Right lobe of liver (tissue), 6 donors: ENCODE results near the gene FSTL4. TPM values are rescaled to one million over a fixed set of nuclear protein-coding genes. Genes with fewer than 3 reads are reported as not detected.

Source experiments
- ATAC-seq, 4 donors: fragments of 200-7000 bp; cut with Tn5 transposase; one replicate each; pipeline ENCODE4 v1.9.1; 2020; ENCODE audit warnings: mild to moderate bottlenecking in 4 of 4, moderate library complexity in 4 of 4
- DNase-seq, 3 donors: peaks; one replicate each; pipeline ENCODE4 v3.0.0-alpha.2; 2020
- H3K27ac ChIP-seq, 3 donors: fragments of 200-600 bp; one replicate each; pipeline ENCODE4 v1.8.0; 2022
- H3K27me3 ChIP-seq, 2 donors: fragments of 200-600 bp; one replicate each; pipeline ENCODE4 v1.8.0; 2022
- H3K36me3 ChIP-seq, 4 donors: fragments of 200-600 bp; sonication (generic) in 1 of 4; one replicate each; pipeline versions ENCODE4 v1.5.1 to v1.8.0; 2017 to 2022; ENCODE audit warnings: control low read depth in 1 of 4
- H3K4me1 ChIP-seq, 4 donors: fragments of 200-600 bp; sonication (generic) in 1 of 4; one replicate each; pipeline versions ENCODE4 v1.5.1 to v1.8.0; 2017 to 2022; ENCODE audit warnings: control low read depth in 1 of 4
- H3K4me3 ChIP-seq, 3 donors: fragments of 200-600 bp; one replicate each; pipeline ENCODE4 v1.8.0; 2022
- H3K9me3 ChIP-seq, 4 donors: fragments of 200-600 bp; sonication (generic) in 1 of 4; one replicate each; pipeline versions ENCODE4 v1.5.1 to v1.8.0; 2017 to 2022; ENCODE audit warnings: control low read depth in 1 of 4
- POLR2A ChIP-seq: fragments of 450-650 bp; IDR thresholded peaks from one replicate; pipeline ENCODE4 v1.6.1; 2017; ENCODE audit warnings: antibody characterized with exemption, mild to moderate bottlenecking
- WGBS: methylation state at CpG from one replicate; pipeline ENCODE4 v1.1.6; 2018; ENCODE audit warnings: low coverage, low lambda C conversion rate; ENCODE audit not compliant: insufficient coverage; ENCODE audit errors: missing lambda C conversion rate; 5-methylcytosine and 5-hydroxymethylcytosine counted together
- intact Hi-C, 2 donors: fragments of 100-400 bp; cut with DNase I; formaldehyde crosslinking; loops; one replicate each; pipeline versions ENCODE4 v1.11.2 to v1.14.1; 2022
- total RNA-seq, 6 experiments: library from RNA; depleted of rRNA in 2 of 6; stranded (reverse); fragments of >200 nt in 2 of 6; fragmentation: NEBNext Ultra II Directional in 3 of 6; extraction: Animal tissue kit (Norgen Biotek cat#: 25700) in 3 of 6; gene quantifications; one replicate each; pipeline versions ENCODE4 v1.1.0 to v1.2.4, GENCODE V29; 2016 to 2023
- TF ChIP-seq, protein P1 (sequence below), 4 donors: fragments of 200-600 bp in 3 of 4; fragments of 450-650 bp in 1 of 4; IDR thresholded peaks; one replicate each; pipeline versions ENCODE4 v1.5.1 to v1.8.0; 2016 to 2022; ENCODE audit warnings: antibody characterized with exemption in 4 of 4, mild to moderate bottlenecking in 2 of 4
- donor health status: DM: no; HTN: yes; CAD: no.
- donor health status: DM: no; HTN: no; CAD: no.
- donor health status: DM: no; HTN: no; CAD: no.
- donor health status: DM: no; HTN: yes; CAD: no.
- donor health status: DM: no; HTN: yes; CAD: no.

FSTL4 gene
- total RNA-seq, 6 experiments from 2014 or later, result 0.62 to 1.3 (median 0.80) TPM; not detected in 3

DNA sequence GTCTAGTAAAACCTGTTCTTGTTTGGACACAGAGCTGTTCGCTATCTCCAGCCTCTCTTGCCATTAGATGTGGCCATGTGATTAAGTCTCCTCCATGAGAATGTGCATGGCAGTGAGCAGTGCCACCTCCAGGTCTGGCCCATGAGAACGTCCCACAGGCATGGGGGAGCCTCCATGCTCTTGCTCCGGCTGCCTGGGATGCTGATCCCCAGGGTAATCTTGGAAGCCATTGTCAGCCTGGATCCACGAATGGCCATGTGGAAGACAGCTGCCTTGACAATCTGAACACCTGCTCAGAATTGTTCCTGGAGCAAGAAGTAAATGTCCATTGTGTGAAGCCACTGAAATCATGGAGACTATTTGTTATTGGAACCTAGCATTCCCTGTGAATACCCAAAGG lies 83.5 kb downstream of the FSTL4 start:
- Histone ChIP-seq H3K4me3 (no peak overlapping the region), H3K27ac (no peak overlapping the region), H3K9me3 (no peaks in the 10 kb centered on the region), H3K36me3 (no peaks in the 10 kb centered on the region), H3K4me1 (no peaks in the 10 kb centered on the region), H3K27me3 (no peaks in the 10 kb centered on the region)
- TF ChIP-seq, protein P1, sequence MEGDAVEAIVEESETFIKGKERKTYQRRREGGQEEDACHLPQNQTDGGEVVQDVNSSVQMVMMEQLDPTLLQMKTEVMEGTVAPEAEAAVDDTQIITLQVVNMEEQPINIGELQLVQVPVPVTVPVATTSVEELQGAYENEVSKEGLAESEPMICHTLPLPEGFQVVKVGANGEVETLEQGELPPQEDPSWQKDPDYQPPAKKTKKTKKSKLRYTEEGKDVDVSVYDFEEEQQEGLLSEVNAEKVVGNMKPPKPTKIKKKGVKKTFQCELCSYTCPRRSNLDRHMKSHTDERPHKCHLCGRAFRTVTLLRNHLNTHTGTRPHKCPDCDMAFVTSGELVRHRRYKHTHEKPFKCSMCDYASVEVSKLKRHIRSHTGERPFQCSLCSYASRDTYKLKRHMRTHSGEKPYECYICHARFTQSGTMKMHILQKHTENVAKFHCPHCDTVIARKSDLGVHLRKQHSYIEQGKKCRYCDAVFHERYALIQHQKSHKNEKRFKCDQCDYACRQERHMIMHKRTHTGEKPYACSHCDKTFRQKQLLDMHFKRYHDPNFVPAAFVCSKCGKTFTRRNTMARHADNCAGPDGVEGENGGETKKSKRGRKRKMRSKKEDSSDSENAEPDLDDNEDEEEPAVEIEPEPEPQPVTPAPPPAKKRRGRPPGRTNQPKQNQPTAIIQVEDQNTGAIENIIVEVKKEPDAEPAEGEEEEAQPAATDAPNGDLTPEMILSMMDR (IDR thresholded peaks at IDR 0.05), result no peak
- no peak for TF ChIP-seq POLR2A
- DNase-seq (no peak), ATAC-seq (no peak)
- intact Hi-C loops, result no loop called here
- WGBS, result no CpG with 5 or more reads among the region's 4 CpGs

DNA sequence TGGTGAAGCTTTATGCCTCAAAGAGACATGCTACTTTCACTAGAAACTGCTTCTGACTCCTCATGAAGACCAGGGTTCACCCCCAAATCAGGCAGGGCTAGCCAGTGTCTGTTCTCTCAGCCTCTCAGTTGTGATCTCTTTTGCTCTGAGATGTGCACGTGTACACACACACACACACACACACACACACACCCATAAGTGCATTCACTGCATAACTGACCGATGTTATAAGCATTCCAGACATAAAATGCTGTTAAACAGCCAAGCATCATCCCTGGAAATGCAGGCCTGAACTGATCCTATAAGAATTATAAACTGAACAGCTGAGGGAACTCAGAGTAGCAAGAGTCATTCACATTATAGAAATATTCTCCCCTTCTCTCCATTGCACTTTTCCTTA lies 85.0 kb downstream of the FSTL4 start:
- intact Hi-C loops, result no loop called here
- no peak overlapping the region for H3K4me3 ChIP-seq
- H3K4me1 ChIP-seq, result no peaks in the 10 kb centered on the region
- DNase-seq (no peak), ATAC-seq (no peak)
- WGBS, result 63% methylated on average over 2 of the region's 2 CpGs
- no peak overlapping the region for H3K27ac ChIP-seq
- TF ChIP-seq, protein P1 (IDR thresholded peaks at IDR 0.05), result no peak
- TF ChIP-seq POLR2A, result no peak
- no peaks in the 10 kb centered on the region for H3K9me3 ChIP-seq
- H3K36me3 ChIP-seq, result no peaks in the 10 kb centered on the region
- H3K27me3 ChIP-seq, result no peaks in the 10 kb centered on the region

DNA sequence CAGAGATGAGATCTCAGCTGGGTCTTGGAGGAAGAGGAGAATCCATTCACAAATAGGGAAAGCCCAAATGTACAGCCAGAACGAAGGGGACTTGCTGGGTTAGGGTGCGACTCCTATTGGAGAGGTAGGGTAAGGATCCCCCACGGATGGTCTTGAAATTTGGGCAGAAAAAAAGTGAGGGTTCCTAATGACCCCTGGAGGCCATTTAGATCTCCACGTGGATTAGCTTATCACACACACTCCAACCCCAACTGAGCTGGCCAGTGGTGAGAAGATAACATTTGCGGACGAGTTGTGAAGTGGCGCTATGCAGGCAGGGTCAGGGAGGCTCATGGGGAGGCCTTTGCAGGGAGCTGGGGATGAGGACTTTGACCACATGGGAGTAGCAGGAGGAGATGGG lies 86.0 kb downstream of the FSTL4 start:
- ATAC-seq, result no peak
- Histone ChIP-seq H3K4me3 (no peak overlapping the region), H3K27ac (no peak overlapping the region), H3K27me3 (no peaks in the 10 kb centered on the region), H3K4me1 (no peaks in the 10 kb centered on the region), H3K9me3 (no peaks in the 10 kb centered on the region), H3K36me3 (no peaks in the 10 kb centered on the region)
- DNase-seq, result no peak
- TF ChIP-seq, protein P1 (IDR thresholded peaks at IDR 0.05), result no peak
- no peak for TF ChIP-seq POLR2A
- 74% methylated on average over 6 of the region's 7 CpGs for WGBS
- intact Hi-C loops, result no loop called here

DNA sequence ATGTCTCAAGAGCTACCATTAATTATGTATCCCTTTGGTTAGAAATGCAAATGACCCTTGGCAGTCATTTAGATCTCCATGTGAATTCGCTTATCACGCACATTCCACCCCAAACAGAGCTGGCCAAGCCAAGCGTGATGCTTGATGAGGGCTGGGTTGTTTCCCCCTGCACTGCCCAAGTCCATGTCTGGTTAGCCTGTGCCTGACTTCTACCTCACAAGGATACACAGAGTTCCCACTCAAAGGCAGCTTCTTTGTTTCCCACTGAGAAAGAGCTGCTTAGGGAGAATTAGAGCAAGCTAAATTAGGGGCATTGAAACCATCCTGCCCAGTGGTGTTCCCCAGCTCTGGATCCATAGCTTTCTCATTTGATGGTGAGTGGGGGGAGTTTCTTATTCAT lies 87.2 kb downstream of the FSTL4 start:
- H3K27me3 ChIP-seq, result no peaks in the 10 kb centered on the region
- H3K9me3 ChIP-seq, result no peaks in the 10 kb centered on the region
- no peak overlapping the region for H3K27ac ChIP-seq
- H3K4me1 ChIP-seq, result no peaks in the 10 kb centered on the region
- no peak for TF ChIP-seq POLR2A
- TF ChIP-seq, protein P1 (IDR thresholded peaks at IDR 0.05), result no peak
- intact Hi-C loops, result no loop called here
- H3K4me3 ChIP-seq, result no peak overlapping the region
- H3K36me3 ChIP-seq, result no peaks in the 10 kb centered on the region
- DNase-seq (no peak), ATAC-seq (no peak)
- 64% methylated on average over 3 of the region's 3 CpGs for WGBS

DNA sequence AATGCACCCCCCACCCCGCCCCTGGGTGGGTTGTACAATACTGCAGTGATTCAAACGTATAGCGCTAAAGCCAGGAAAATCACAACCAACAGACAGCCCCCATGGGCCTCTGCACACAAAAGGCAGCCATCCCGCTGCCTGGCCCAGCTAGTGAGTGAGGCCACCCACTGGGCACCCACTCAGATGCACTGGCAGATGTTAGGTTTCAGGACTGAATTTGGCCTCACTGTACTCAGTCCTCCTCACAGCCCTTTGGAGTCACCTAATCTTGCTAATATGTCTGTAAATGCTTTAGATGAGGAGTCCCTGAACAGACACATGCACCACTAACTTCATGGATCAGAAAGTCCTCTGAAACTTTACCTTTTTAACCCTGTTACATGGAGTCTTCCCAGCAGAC lies 87.7 kb downstream of the FSTL4 start:
- ATAC-seq (no peak), DNase-seq (no peak)
- no peak for TF ChIP-seq POLR2A
- TF ChIP-seq, protein P1 (IDR thresholded peaks at IDR 0.05), result no peak
- no peak overlapping the region for H3K27ac ChIP-seq
- no peaks in the 10 kb centered on the region for H3K9me3 ChIP-seq
- H3K27me3 ChIP-seq, result no peaks in the 10 kb centered on the region
- WGBS, result no CpG with 5 or more reads among the region's 4 CpGs
- H3K36me3 ChIP-seq, result no peaks in the 10 kb centered on the region
- intact Hi-C loops, result no loop called here
- no peaks in the 10 kb centered on the region for H3K4me1 ChIP-seq
- no peak overlapping the region for H3K4me3 ChIP-seq
